ENCODE results near the gene BCL2L12. TPM values are rescaled to one million over a fixed set of nuclear protein-coding genes. Genes with fewer than 3 reads are reported as not detected.

BCL2L12 gene
- total and polyA plus RNA-seq, 8 donors: 6.0 to 16.5 (median 10.6) TPM

GRCh38 chr19:49658566-49659442 is 6.9 kb upstream of the BCL2L12 start:
- DNase-seq (peak in 1 of 6 donors; percentile 73), FAIRE-seq (no peak), ATAC-seq (no peak)
- H3K27ac ChIP-seq: no peak overlapping the region
- TF ChIP-seq CTCF (IDR thresholded peaks at IDR 0.05): no peak
- H3K9me3 ChIP-seq: no peaks in the 10 kb centered on the region
- peaks cover 0 to 45% (median 11%) of the 10 kb centered on the region in 3 donors for H3K36me3 ChIP-seq
- H3K27me3 ChIP-seq: no peaks in the 10 kb centered on the region
- intact Hi-C loops (cut with DNase I): no loop called here
- H3K4me3 ChIP-seq: no peak overlapping the region
- peaks cover 0 to 2% (median 0%) of the 10 kb centered on the region in 3 donors for H3K4me1 ChIP-seq
- WGBS, 2 donors: 89 to 92% methylated on average over 11 to 12 of the region's 12 CpGs

- no peaks in the 10 kb centered on the region for H3K27me3 ChIP-seq
- peaks cover 0 to 32% (median 11%) of the 10 kb centered on the region in 3 donors for H3K36me3 ChIP-seq
- H3K4me3 ChIP-seq: no peak overlapping the region
- peaks cover 0 to 7% (median 0%) of the 10 kb centered on the region in 3 donors for H3K4me1 ChIP-seq
- ATAC-seq (no peak), DNase-seq (peak in 1 of 6 donors; percentile 51), FAIRE-seq (no peak)
- no peak for TF ChIP-seq CTCF (IDR thresholded peaks at IDR 0.05)
- intact Hi-C loops (cut with DNase I): no loop called here
- H3K9me3 ChIP-seq: no peaks in the 10 kb centered on the region
- no peak overlapping the region for H3K27ac ChIP-seq
- WGBS, 2 donors: 86 to 90% methylated on average over 15 of the region's 15 CpGs
Observed at GRCh38 chr19:49660338-49660961, 5.3 kb upstream of the BCL2L12 start.

GRCh38 chr19:49662011-49662410 is 3.7 kb upstream of the BCL2L12 start:
- Histone ChIP-seq H3K27ac (no peak overlapping the region), H3K4me3 (no peak overlapping the region), H3K27me3 (no peaks in the 10 kb centered on the region), H3K9me3 (no peaks in the 10 kb centered on the region), H3K36me3 (peaks cover 0 to 28% (median 11%) of the 10 kb centered on the region in 3 donors), H3K4me1 (peaks cover 0 to 7% (median 5%) of the 10 kb centered on the region in 3 donors)
- 91% methylated on average over 16 of the region's 16 CpGs for WGBS, 2 donors
- intact Hi-C loops (cut with DNase I): no loop called here
- ATAC-seq (no peak), DNase-seq (peak in 2 of 6 donors; percentile 48 to 73), FAIRE-seq (no peak)
- no peak for TF ChIP-seq CTCF (IDR thresholded peaks at IDR 0.05)

GRCh38 chr19:49663224-49663623 is 2.5 kb upstream of the BCL2L12 start:
- no peaks in the 10 kb centered on the region for H3K27me3 ChIP-seq
- intact Hi-C loops (cut with DNase I): no loop called here
- H3K27ac ChIP-seq: no peak overlapping the region
- FAIRE-seq (no peak), ATAC-seq (no peak), DNase-seq (peak in 1 of 6 donors; percentile 53)
- H3K4me1 ChIP-seq: peaks cover 0 to 7% (median 5%) of the 10 kb centered on the region in 3 donors
- no peak overlapping the region for H3K4me3 ChIP-seq
- H3K36me3 ChIP-seq: peaks cover 0 to 16% (median 11%) of the 10 kb centered on the region in 3 donors
- no peaks in the 10 kb centered on the region for H3K9me3 ChIP-seq
- no peak for TF ChIP-seq CTCF (IDR thresholded peaks at IDR 0.05)
- WGBS, 2 donors: 86 to 87% methylated on average over 12 of the region's 12 CpGs
